K562 (cell line): ENCODE data around the gene WDR81. TPM values are rescaled to one million over a fixed set of nuclear protein-coding genes. Genes with fewer than 3 reads are reported as not detected.
A peak's percentile ranks its signal among the peaks of the same experiment; 100 is the strongest.

ENCODE experiments used
- ATAC-seq: fragments of 200-7000 bp; cut with Tn5 transposase; 3 replicates; pipeline ENCODE4 v1.9.1; 2020; ENCODE audit warnings: moderate library complexity
- BruUV-seq: library from RNA; stranded (reverse); fragments of 400-500 nt; replicated peaks from 2 replicates; lab custom pipeline; 2021; lab: Mats Ljungman, UMichigan
- CTCF ChIA-PET: fragments of 300-600 bp; formaldehyde crosslinking; extraction: SDS; loops from one replicate; lab custom pipeline; 2021; ENCODE audit warnings: low intra/inter-chr PET ratio; lab: Yijun Ruan, JAX
- POLR2A ChIA-PET: fragments of 300-600, 350-650 bp; sonication (Branson Sonifier 250); formaldehyde crosslinking; extraction: SDS; loops from one replicate; lab custom pipeline; 2021; ENCODE audit warnings: antibody characterized with exemption, inconsistent platforms; lab: Yijun Ruan, JAX
- DNase-seq, 4 experiments: peaks; one replicate each; pipeline versions ENCODE4 v3.0.0 to v3.0.0-alpha.2; 2011 to 2018; ENCODE audit warnings: low spot score in 3 of 4, mixed read lengths in 3 of 4; ENCODE audit errors: extremely low read depth in 1 of 4
- FAIRE-seq: peaks from 2 replicates; lab custom pipeline; 2011; peaks lifted over from hg19 to GRCh38; lab: Jason Lieb, UNC
- H2AFZ ChIP-seq: 2 replicates; pipeline ENCODE4 v1.6.0; 2011; ENCODE audit warnings: low read depth, low read length, control low read depth, inconsistent platforms
- H3K27ac ChIP-seq: fragments of 200-600 bp; 3 replicates; pipeline ENCODE4 v1.8.0; 2011; ENCODE audit warnings: low read depth, mild to moderate bottlenecking, control low read depth, inconsistent platforms, low read length, moderate library complexity, mixed read lengths; ENCODE audit errors: extremely low read depth
- H3K27me3 ChIP-seq, 2 experiments: fragments of 300-600 bp in 1 of 2; 2 replicates in 1 of 2; 3 replicates in 1 of 2; pipeline versions ENCODE4 v1.6.0 to v1.8.0; 2011; ENCODE audit warnings: inconsistent platforms in 2 of 2, low read length in 2 of 2, mild to moderate bottlenecking in 1 of 2, mixed read lengths in 1 of 2, moderate library complexity in 1 of 2; ENCODE audit not compliant: control insufficient read depth in 2 of 2, insufficient read depth in 2 of 2
- H3K36me3 ChIP-seq: fragments of 300-600 bp; 3 replicates; pipeline ENCODE4 v1.8.0; 2011; ENCODE audit warnings: mild to moderate bottlenecking, low read length, inconsistent platforms; ENCODE audit not compliant: control insufficient read depth, insufficient read depth
- H3K4me1 ChIP-seq, 2 experiments: fragments of 200-600 bp in 1 of 2; replicated peaks in 1 of 2; 2 replicates in 1 of 2; 3 replicates in 1 of 2; pipeline versions ENCODE4 v1.5.1 to v1.8.0; 2011; ENCODE audit warnings: inconsistent platforms in 2 of 2, low read length in 2 of 2, mild to moderate bottlenecking in 1 of 2, mixed read lengths in 1 of 2, moderate library complexity in 1 of 2; ENCODE audit not compliant: control insufficient read depth in 2 of 2, insufficient read depth in 2 of 2
- H3K4me2 ChIP-seq: 2 replicates; pipeline ENCODE4 v1.6.1; 2011; ENCODE audit warnings: low read length, control low read depth, inconsistent platforms, mixed read lengths; ENCODE audit not compliant: insufficient read depth
- H3K4me3 ChIP-seq: fragments of 200-600 bp; sonication (generic), shearing (Covaris generic); 2 replicates; pipeline ENCODE4 v1.5.1; 2016; ENCODE audit warnings: control low read depth, inconsistent platforms
- H3K79me2 ChIP-seq: fragments of 200-600 bp; 3 replicates; pipeline ENCODE4 v1.8.0; 2011; ENCODE audit warnings: low read length, inconsistent platforms; ENCODE audit not compliant: control insufficient read depth, insufficient read depth
- H3K9ac ChIP-seq, 2 experiments: 2 replicates each; pipeline versions ENCODE4 v1.6.0 to v1.6.1; 2011; ENCODE audit warnings: low read depth in 2 of 2, low read length in 2 of 2, control low read depth in 1 of 2, inconsistent platforms in 1 of 2, mild to moderate bottlenecking in 1 of 2, mixed read lengths in 1 of 2; ENCODE audit not compliant: insufficient read depth in 1 of 2
- H3K9me1 ChIP-seq: one replicate; pipeline ENCODE4 v1.6.0; 2011; ENCODE audit warnings: inconsistent platforms, mild to moderate bottlenecking, low read length, moderate library complexity; ENCODE audit not compliant: control insufficient read depth, insufficient read depth
- H3K9me3 ChIP-seq: replicated peaks from 2 replicates; pipeline ENCODE4 v1.5.1; 2011; ENCODE audit warnings: low read depth, low read length, inconsistent platforms; ENCODE audit not compliant: control insufficient read depth, insufficient read depth
- H4K20me1 ChIP-seq: replicated peaks from 2 replicates; pipeline ENCODE4 v1.6.1; 2011; ENCODE audit warnings: low read length, inconsistent platforms, mixed read lengths; ENCODE audit not compliant: control insufficient read depth, insufficient read depth
- POLR2G ChIP-seq: fragments of 200-400 bp; formaldehyde crosslinking; IDR thresholded peaks from 2 replicates; pipeline ENCODE4 v1.6.1; 2017; ENCODE audit warnings: low read depth, mild to moderate bottlenecking, antibody characterized with exemption, low read length, moderate library complexity
- WGBS: fragments of 100-300 bp; shearing (Covaris generic); methylation state at CpG from one replicate; pipeline ENCODE4 v1.1.6; 2016; ENCODE audit warnings: low coverage, mixed read lengths; ENCODE audit not compliant: insufficient coverage; ENCODE audit errors: missing lambda C conversion rate; 5-methylcytosine and 5-hydroxymethylcytosine counted together
- in situ Hi-C: fragments of 300-500 bp; cut with MboI; formaldehyde crosslinking; loops from 4 replicates; pipeline ENCODE4 v1.15.0; 2018; ENCODE audit warnings: inconsistent platforms, mixed read lengths
- intact Hi-C: fragments of 100-400 bp; cut with micrococcal nuclease; formaldehyde crosslinking; loops from 2 replicates; pipeline ENCODE4 v1.14.2; 2022
- polyA plus RNA-seq, 8 experiments: library from polyadenylated mRNA; depleted of rRNA in 4 of 8; stranded (reverse) in 5 of 8; unstranded in 3 of 8; fragments of >200 nt; fragmentation: Nextera tagmentation in 2 of 8; fragmentation: Illumina TruSeq in 1 of 8; extraction: Ambion mirVana in 2 of 8; extraction: Trizol in 1 of 8; gene quantifications; 2 replicates each; pipeline versions ENCODE4 v1.2.1 to v1.2.3, GENCODE V29; 2011 to 2014; ENCODE audit warnings: inconsistent platforms in 1 of 8, missing spikeins in 1 of 8
- total RNA-seq, 7 experiments: library from RNA; depleted of rRNA in 6 of 7; stranded (reverse); fragments of >200 nt in 6 of 7; fragmentation: Illumina TruSeq in 2 of 7; extraction: Trizol in 2 of 7; gene quantifications; 2 replicates each; pipeline versions ENCODE4 v1.2.1 to v1.2.3, GENCODE V29; 2011 to 2021; ENCODE audit warnings: low replicate concordance in 1 of 7
- TF ChIP-seq, protein P1 (sequence below): fragments of 450-650 bp; IDR thresholded peaks from 2 replicates; pipeline ENCODE4 v1.6.1; 2016

Gene WDR81
- total and polyA plus RNA-seq, 9 of the 15 experiments (the other 6 are each of a cell fraction or from before 2014, with no cell fraction given): 0.01 to 17.1 (median 3.3) TPM

- Histone ChIP-seq H3K9me3 (no peaks in the 10 kb centered on the region), H3K27me3 (no peaks in the 10 kb centered on the region), H4K20me1 (no peaks in the 10 kb centered on the region), H3K9ac (peak overlapping the region in 1 of 2 experiments; percentile 52; a peak in 1 of 4 replicates), H3K9me1 (no peaks in the 10 kb centered on the region), H3K36me3 (peaks cover 19% of the 10 kb centered on the region; the same call in 1 of the 3 replicates), H3K4me2 (no peak overlapping the region), H2AFZ (no peak overlapping the region)
- in situ Hi-C loops: loop anchor here (5.0 kb wide), 1 partner anchor 38 kb away; no protein-coding TSS in a partner anchor
- 69% methylated on average over 9 of the region's 21 CpGs for WGBS
- CTCF ChIA-PET: no interaction called here
- intact Hi-C loops: no loop called here
- TF ChIP-seq, protein P1, sequence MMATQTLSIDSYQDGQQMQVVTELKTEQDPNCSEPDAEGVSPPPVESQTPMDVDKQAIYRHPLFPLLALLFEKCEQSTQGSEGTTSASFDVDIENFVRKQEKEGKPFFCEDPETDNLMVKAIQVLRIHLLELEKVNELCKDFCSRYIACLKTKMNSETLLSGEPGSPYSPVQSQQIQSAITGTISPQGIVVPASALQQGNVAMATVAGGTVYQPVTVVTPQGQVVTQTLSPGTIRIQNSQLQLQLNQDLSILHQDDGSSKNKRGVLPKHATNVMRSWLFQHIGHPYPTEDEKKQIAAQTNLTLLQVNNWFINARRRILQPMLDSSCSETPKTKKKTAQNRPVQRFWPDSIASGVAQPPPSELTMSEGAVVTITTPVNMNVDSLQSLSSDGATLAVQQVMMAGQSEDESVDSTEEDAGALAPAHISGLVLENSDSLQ: no peak
- TF ChIP-seq POLR2G: 0 out of 2 replicates have a peak, but pooled peaks have one; percentile 46
- TF ChIP-seq, all 486 proteins: peak for 1
- Histone ChIP-seq H3K27ac (no peak overlapping the region), H3K4me1 (peaks cover 4 to 15% of the 10 kb centered on the region in 2 experiments; a peak in 4 of 5 replicates), H3K4me3 (no peak overlapping the region), H3K79me2 (no peaks in the 10 kb centered on the region)
- POLR2A ChIA-PET: interaction anchor here (0.6 to 0.9 kb wide), 6 partner anchors 14 to 231 kb away, joined by 3 to 5 read pairs (median 3); no protein-coding TSS in a partner anchor
- no peak for DNase-seq
- FAIRE-seq: no peak
- no peak for ATAC-seq
- BruUV-seq: no TSS peak
Measured at GRCh38 chr17:1769822-1770477, 45.4 kb downstream of the WDR81 start.
